Activated naive CD8-positive, alpha-beta T cell treated with anti-CD3 and anti-CD28 coated beads, Interleukin-2, amount 10 ng/mL, durations not matched to agents 7 days and 5 days (primary cell): ENCODE data around the gene TBC1D30. TPM values are rescaled to one million over a fixed set of nuclear protein-coding genes. Genes with fewer than 3 reads are reported as not detected.

Experiments
- ATAC-seq: fragments of 150-1000 bp; cut with Tn5 transposase; one replicate; pipeline ENCODE4 v1.10.0; 2021; ENCODE audit warnings: low read depth, moderate library complexity
- POLR2A ChIA-PET: fragments of 350-600 bp; sonication (Branson Sonifier 250); formaldehyde crosslinking; loops from one replicate; lab custom pipeline; 2021; ENCODE audit warnings: antibody characterized with exemption; lab: Charles Lee
- DNase-seq: peaks from one replicate; pipeline ENCODE4 v3.0.0; 2021
- H3K27ac Mint-ChIP-seq: one replicate; pipeline ENCODE4 v1.8.0; 2022; ENCODE audit warnings: mild to moderate bottlenecking, mixed read lengths
- H3K27me3 Mint-ChIP-seq: one replicate; pipeline ENCODE4 v1.8.0; 2022; ENCODE audit warnings: mild to moderate bottlenecking, moderate library complexity, mixed read lengths
- H3K36me3 Mint-ChIP-seq: one replicate; pipeline ENCODE4 v1.8.0; 2021; ENCODE audit warnings: mild to moderate bottlenecking, mixed read lengths
- H3K4me1 Mint-ChIP-seq: one replicate; pipeline ENCODE4 v1.8.0; 2021; ENCODE audit warnings: mixed read lengths
- H3K4me3 Mint-ChIP-seq: one replicate; pipeline ENCODE4 v1.8.0; 2022; ENCODE audit warnings: mild to moderate bottlenecking, moderate library complexity, mixed read lengths
- H3K9me3 Mint-ChIP-seq: one replicate; pipeline ENCODE4 v1.8.0; 2021; ENCODE audit warnings: mixed read lengths
- total RNA-seq, 2 experiments: library from RNA; stranded (reverse); gene quantifications; one replicate each; pipeline ENCODE4 v1.2.3, GENCODE V29; 2021

The TBC1D30 gene
- total RNA-seq, 2 experiments from 2014 or later: 0.17 to 0.23 TPM

GRCh38 chr12:64890873-64891468 lies 66.5 kb downstream of the TBC1D30 start:
- ATAC-seq (no peak), DNase-seq (no peak)
- Mint-ChIP-seq H3K9me3 (no peaks in the 10 kb centered on the region), H3K27me3 (peaks cover 4% of the 10 kb centered on the region), H3K4me1 (no peaks in the 10 kb centered on the region), H3K36me3 (no peaks in the 10 kb centered on the region), H3K4me3 (no peak overlapping the region), H3K27ac (no peak overlapping the region)
- POLR2A ChIA-PET: interaction anchor here (1.4 kb wide), 1 partner anchor 279 kb away, joined by 3 read pairs; the partner anchor contains the start of gene LEMD3

- H3K4me3 Mint-ChIP-seq: no peak overlapping the region
- POLR2A ChIA-PET: interaction anchor here (1.4 kb wide), 1 partner anchor 278 kb away, joined by 3 read pairs; the partner anchor contains the start of gene LEMD3
- H3K36me3 Mint-ChIP-seq: no peaks in the 10 kb centered on the region
- no peak overlapping the region for H3K27ac Mint-ChIP-seq
- no peaks in the 10 kb centered on the region for H3K9me3 Mint-ChIP-seq
- ATAC-seq (no peak), DNase-seq (no peak)
- no peaks in the 10 kb centered on the region for H3K4me1 Mint-ChIP-seq
- peaks cover 4% of the 10 kb centered on the region for H3K27me3 Mint-ChIP-seq
Measured at GRCh38 chr12:64891629-64892028, 67.2 kb downstream of the TBC1D30 start.

GRCh38 chr12:64892561-64892960 lies 68.1 kb downstream of the TBC1D30 start:
- POLR2A ChIA-PET: no interaction called here
- Mint-ChIP-seq H3K9me3 (no peaks in the 10 kb centered on the region), H3K27ac (no peak overlapping the region), H3K27me3 (peaks cover 4% of the 10 kb centered on the region), H3K4me3 (no peak overlapping the region), H3K36me3 (no peaks in the 10 kb centered on the region), H3K4me1 (no peaks in the 10 kb centered on the region)
- DNase-seq (no peak), ATAC-seq (no peak)

GRCh38 chr12:64893961-64894360 lies 69.5 kb downstream of the TBC1D30 start:
- DNase-seq (no peak), ATAC-seq (no peak)
- Mint-ChIP-seq H3K4me1 (no peaks in the 10 kb centered on the region), H3K9me3 (no peaks in the 10 kb centered on the region), H3K27me3 (peaks cover 4% of the 10 kb centered on the region), H3K4me3 (no peak overlapping the region), H3K27ac (no peak overlapping the region), H3K36me3 (no peaks in the 10 kb centered on the region)
- POLR2A ChIA-PET: no interaction called here

- POLR2A ChIA-PET: no interaction called here
Measured at GRCh38 chr12:64894827-64895475, 70.5 kb downstream of the TBC1D30 start.

GRCh38 chr12:64895526-64895925 lies 71.1 kb downstream of the TBC1D30 start:
- Mint-ChIP-seq H3K36me3 (no peaks in the 10 kb centered on the region), H3K4me1 (no peaks in the 10 kb centered on the region), H3K4me3 (no peak overlapping the region), H3K27me3 (peaks cover 4% of the 10 kb centered on the region), H3K27ac (no peak overlapping the region), H3K9me3 (no peaks in the 10 kb centered on the region)
- POLR2A ChIA-PET: no interaction called here
- DNase-seq: no peak
- ATAC-seq: no peak

More at GRCh38 chr12:64894827-64895475, 70.5 kb downstream of the TBC1D30 start:
- no peak for ATAC-seq
- Mint-ChIP-seq H3K36me3 (no peaks in the 10 kb centered on the region), H3K27ac (no peak overlapping the region), H3K27me3 (peaks cover 4% of the 10 kb centered on the region), H3K4me1 (no peaks in the 10 kb centered on the region), H3K4me3 (no peak overlapping the region), H3K9me3 (no peaks in the 10 kb centered on the region)
- no peak for DNase-seq

GRCh38 chr12:64900540-64900939 lies 76.1 kb downstream of the TBC1D30 start:
- H3K27ac Mint-ChIP-seq: no peak overlapping the region
- no peak overlapping the region for H3K4me3 Mint-ChIP-seq
- H3K27me3 Mint-ChIP-seq: peaks cover 4% of the 10 kb centered on the region
- DNase-seq: no peak
- ATAC-seq: no peak
- POLR2A ChIA-PET: no interaction called here
- no peaks in the 10 kb centered on the region for H3K9me3 Mint-ChIP-seq
- no peaks in the 10 kb centered on the region for H3K4me1 Mint-ChIP-seq
- H3K36me3 Mint-ChIP-seq: no peaks in the 10 kb centered on the region

GRCh38 chr12:64903479-64904152 lies 79.2 kb downstream of the TBC1D30 start:
- Mint-ChIP-seq H3K27me3 (peaks cover 4% of the 10 kb centered on the region), H3K27ac (no peak overlapping the region), H3K4me1 (no peaks in the 10 kb centered on the region), H3K36me3 (no peaks in the 10 kb centered on the region), H3K9me3 (no peaks in the 10 kb centered on the region), H3K4me3 (no peak overlapping the region)
- POLR2A ChIA-PET: no interaction called here
- DNase-seq (no peak), ATAC-seq (no peak)

GRCh38 chr12:64907097-64907496 lies 82.7 kb downstream of the TBC1D30 start:
- H3K36me3 Mint-ChIP-seq: no peaks in the 10 kb centered on the region
- no peak for DNase-seq
- no peak overlapping the region for H3K27ac Mint-ChIP-seq
- no peak for ATAC-seq
- H3K4me3 Mint-ChIP-seq: no peak overlapping the region
- H3K27me3 Mint-ChIP-seq: peaks cover 8% of the 10 kb centered on the region
- H3K9me3 Mint-ChIP-seq: no peaks in the 10 kb centered on the region
- no peaks in the 10 kb centered on the region for H3K4me1 Mint-ChIP-seq
- POLR2A ChIA-PET: no interaction called here

- H3K36me3 Mint-ChIP-seq: no peaks in the 10 kb centered on the region
- no peak overlapping the region for H3K27ac Mint-ChIP-seq
- H3K9me3 Mint-ChIP-seq: no peaks in the 10 kb centered on the region
- peaks cover 6% of the 10 kb centered on the region for H3K27me3 Mint-ChIP-seq
- POLR2A ChIA-PET: no interaction called here
- H3K4me3 Mint-ChIP-seq: no peak overlapping the region
- H3K4me1 Mint-ChIP-seq: no peaks in the 10 kb centered on the region
- no peak for ATAC-seq
- DNase-seq: no peak
Measured at GRCh38 chr12:64909124-64909523, 84.7 kb downstream of the TBC1D30 start.

- POLR2A ChIA-PET: no interaction called here
- H3K9me3 Mint-ChIP-seq: no peaks in the 10 kb centered on the region
- no peak overlapping the region for H3K27ac Mint-ChIP-seq
- no peak for DNase-seq
- H3K4me1 Mint-ChIP-seq: no peaks in the 10 kb centered on the region
- peaks cover 9% of the 10 kb centered on the region for H3K27me3 Mint-ChIP-seq
- ATAC-seq: no peak
- H3K36me3 Mint-ChIP-seq: no peaks in the 10 kb centered on the region
- H3K4me3 Mint-ChIP-seq: no peak overlapping the region
Measured at GRCh38 chr12:64911081-64911480, 86.6 kb downstream of the TBC1D30 start.

GRCh38 chr12:64911912-64912311 lies 87.5 kb downstream of the TBC1D30 start:
- H3K36me3 Mint-ChIP-seq: no peaks in the 10 kb centered on the region
- no peaks in the 10 kb centered on the region for H3K4me1 Mint-ChIP-seq
- H3K9me3 Mint-ChIP-seq: no peaks in the 10 kb centered on the region
- ATAC-seq (no peak), DNase-seq (no peak)
- no peak overlapping the region for H3K27ac Mint-ChIP-seq
- POLR2A ChIA-PET: no interaction called here
- H3K27me3 Mint-ChIP-seq: peaks cover 13% of the 10 kb centered on the region
- H3K4me3 Mint-ChIP-seq: no peak overlapping the region

GRCh38 chr12:64912516-64913255 lies 88.2 kb downstream of the TBC1D30 start:
- Mint-ChIP-seq H3K27ac (no peak overlapping the region), H3K4me1 (no peaks in the 10 kb centered on the region), H3K36me3 (no peaks in the 10 kb centered on the region), H3K9me3 (no peaks in the 10 kb centered on the region), H3K4me3 (no peak overlapping the region), H3K27me3 (peaks cover 14% of the 10 kb centered on the region)
- no peak for ATAC-seq
- POLR2A ChIA-PET: no interaction called here
- no peak for DNase-seq
